Duodenal mucosa (tissue), 2 donors: ENCODE results near the gene PPP1R1A.

Experiments used
- H3K27ac ChIP-seq: one replicate; pipeline ENCODE4 v1.7.0; 2013; ENCODE audit warnings: low read depth, low read length
- H3K27me3 ChIP-seq, 2 donors: one replicate each; pipeline ENCODE4 v1.7.0; 2013; ENCODE audit warnings: low read length in 2 of 2, control low read depth in 1 of 2; ENCODE audit not compliant: insufficient read depth in 2 of 2, control insufficient read depth in 1 of 2
- H3K36me3 ChIP-seq, 2 donors: one replicate each; pipeline ENCODE4 v1.7.0; 2013; ENCODE audit warnings: low read length in 2 of 2, control low read depth in 1 of 2; ENCODE audit not compliant: insufficient read depth in 2 of 2, control insufficient read depth in 1 of 2
- H3K4me1 ChIP-seq, 2 donors: one replicate each; pipeline ENCODE4 v1.7.0; 2013; ENCODE audit warnings: low read length in 2 of 2, control low read depth in 1 of 2; ENCODE audit not compliant: insufficient read depth in 2 of 2, control insufficient read depth in 1 of 2
- H3K4me3 ChIP-seq, 2 donors: one replicate each; pipeline ENCODE4 v1.7.0; 2013; ENCODE audit warnings: low read length in 2 of 2, low read depth in 1 of 2
- H3K9ac ChIP-seq, 2 donors: one replicate each; pipeline ENCODE4 v1.7.0; 2013; ENCODE audit warnings: low read length in 2 of 2, low read depth in 1 of 2
- H3K9me3 ChIP-seq, 2 donors: one replicate each; pipeline ENCODE4 v1.7.0; 2013; ENCODE audit warnings: low read length in 2 of 2, control low read depth in 1 of 2; ENCODE audit not compliant: control insufficient read depth in 1 of 2

PPP1R1A gene

GRCh38 chr12:54603872-54604271 is 15.4 kb upstream of the PPP1R1A start:
- Histone ChIP-seq H3K36me3 (no peaks in the 10 kb centered on the region), H3K27me3 (peaks cover 0 to 10% of the 10 kb centered on the region in 2 donors), H3K4me3 (no peak overlapping the region), H3K9ac (no peak overlapping the region), H3K9me3 (no peaks in the 10 kb centered on the region), H3K27ac (no peak overlapping the region), H3K4me1 (no peaks in the 10 kb centered on the region)

- Histone ChIP-seq H3K4me3 (no peak overlapping the region), H3K4me1 (no peaks in the 10 kb centered on the region), H3K9me3 (no peaks in the 10 kb centered on the region), H3K27ac (no peak overlapping the region), H3K9ac (no peak overlapping the region), H3K27me3 (peaks cover 0 to 11% of the 10 kb centered on the region in 2 donors), H3K36me3 (no peaks in the 10 kb centered on the region)
These were observed 14.8 kb upstream of the PPP1R1A start for GRCh38 chr12:54603173-54603814.

- no peaks in the 10 kb centered on the region for H3K4me1 ChIP-seq
- peaks cover 0 to 9% of the 10 kb centered on the region in 2 donors for H3K27me3 ChIP-seq
- no peaks in the 10 kb centered on the region for H3K36me3 ChIP-seq
These were observed 14.2 kb upstream of the PPP1R1A start for GRCh38 chr12:54602661-54603060.

GRCh38 chr12:54601841-54602240 is 13.4 kb upstream of the PPP1R1A start:
- no peak overlapping the region for H3K4me3 ChIP-seq
- no peaks in the 10 kb centered on the region for H3K9me3 ChIP-seq
- H3K4me1 ChIP-seq: no peaks in the 10 kb centered on the region
- no peak overlapping the region for H3K9ac ChIP-seq
- H3K27me3 ChIP-seq: peaks cover 0 to 5% of the 10 kb centered on the region in 2 donors
- no peak overlapping the region for H3K27ac ChIP-seq
- no peaks in the 10 kb centered on the region for H3K36me3 ChIP-seq

More at GRCh38 chr12:54602661-54603060, 14.2 kb upstream of the PPP1R1A start:
- no peaks in the 10 kb centered on the region for H3K9me3 ChIP-seq
- H3K27ac ChIP-seq: no peak overlapping the region
- H3K9ac ChIP-seq: no peak overlapping the region
- H3K4me3 ChIP-seq: no peak overlapping the region

- Histone ChIP-seq H3K4me3 (no peak overlapping the region), H3K4me1 (no peaks in the 10 kb centered on the region), H3K27ac (no peak overlapping the region), H3K9ac (no peak overlapping the region), H3K36me3 (no peaks in the 10 kb centered on the region), H3K27me3 (peaks cover 0 to 5% of the 10 kb centered on the region in 2 donors), H3K9me3 (no peaks in the 10 kb centered on the region)
These were observed 10.5 kb upstream of the PPP1R1A start for GRCh38 chr12:54598970-54599369.

GRCh38 chr12:54596526-54596946 is 8.1 kb upstream of the PPP1R1A start:
- Histone ChIP-seq H3K9ac (no peak overlapping the region), H3K9me3 (no peaks in the 10 kb centered on the region), H3K27ac (no peak overlapping the region), H3K4me1 (no peaks in the 10 kb centered on the region), H3K4me3 (no peak overlapping the region), H3K36me3 (no peaks in the 10 kb centered on the region), H3K27me3 (peaks cover 0 to 5% of the 10 kb centered on the region in 2 donors)

GRCh38 chr12:54595471-54595870 is 7.0 kb upstream of the PPP1R1A start:
- no peaks in the 10 kb centered on the region for H3K9me3 ChIP-seq
- H3K4me1 ChIP-seq: no peaks in the 10 kb centered on the region
- no peak overlapping the region for H3K27ac ChIP-seq
- peaks cover 0 to 5% of the 10 kb centered on the region in 2 donors for H3K27me3 ChIP-seq
- no peak overlapping the region for H3K9ac ChIP-seq
- no peak overlapping the region for H3K4me3 ChIP-seq
- H3K36me3 ChIP-seq: no peaks in the 10 kb centered on the region

- Histone ChIP-seq H3K36me3 (no peaks in the 10 kb centered on the region), H3K4me1 (no peaks in the 10 kb centered on the region), H3K27ac (no peak overlapping the region), H3K9ac (no peak overlapping the region), H3K4me3 (no peak overlapping the region), H3K27me3 (peaks cover 0 to 3% of the 10 kb centered on the region in 2 donors), H3K9me3 (no peaks in the 10 kb centered on the region)
These were observed 5.3 kb upstream of the PPP1R1A start for GRCh38 chr12:54593725-54594124.

GRCh38 chr12:54593135-54593534 is 4.7 kb upstream of the PPP1R1A start:
- H3K36me3 ChIP-seq: no peaks in the 10 kb centered on the region
- H3K27ac ChIP-seq: no peak overlapping the region
- no peaks in the 10 kb centered on the region for H3K4me1 ChIP-seq
- H3K9me3 ChIP-seq: no peaks in the 10 kb centered on the region
- peaks cover 0 to 4% of the 10 kb centered on the region in 2 donors for H3K27me3 ChIP-seq
- H3K9ac ChIP-seq: no peak overlapping the region
- no peak overlapping the region for H3K4me3 ChIP-seq

- H3K27me3 ChIP-seq: peaks cover 7 to 11% of the 10 kb centered on the region in 2 donors
- no peak overlapping the region for H3K27ac ChIP-seq
- H3K4me1 ChIP-seq: no peaks in the 10 kb centered on the region
- H3K9ac ChIP-seq: no peak overlapping the region
- no peak overlapping the region for H3K4me3 ChIP-seq
- no peaks in the 10 kb centered on the region for H3K36me3 ChIP-seq
- no peaks in the 10 kb centered on the region for H3K9me3 ChIP-seq
These were observed 3.9 kb upstream of the PPP1R1A start for GRCh38 chr12:54592316-54592715.
